DOHH2 (cell line): ENCODE results near the gene AHRR.

ENCODE experiments used
- H3F3A ChIP-seq: fragments of 200-600 bp; sonication (generic), shearing (Covaris generic); 2 replicates; pipeline ENCODE4 v1.6.0; 2016; ENCODE audit warnings: antibody characterized with exemption, mild to moderate bottlenecking; ENCODE audit not compliant: control insufficient read depth, insufficient read depth
- H3K27ac ChIP-seq: fragments of 200-600 bp; sonication (generic); 2 replicates; pipeline ENCODE4 v1.5.1; 2014; ENCODE audit warnings: low read depth, mild to moderate bottlenecking, low read length, moderate library complexity
- H3K27me3 ChIP-seq: fragments of 200-600 bp; sonication (generic); 2 replicates; pipeline ENCODE4 v1.6.1; 2014; ENCODE audit warnings: mild to moderate bottlenecking, low read length, mixed read lengths; ENCODE audit not compliant: control insufficient read depth
- H3K36me3 ChIP-seq: fragments of 200-600 bp; sonication (generic); 2 replicates; pipeline ENCODE4 v1.6.1; 2014; ENCODE audit warnings: mild to moderate bottlenecking, low read length, moderate library complexity, mixed read lengths; ENCODE audit not compliant: control insufficient read depth
- H3K4me1 ChIP-seq: fragments of 200-600 bp; sonication (generic); 2 replicates; pipeline ENCODE4 v1.6.1; 2014; ENCODE audit warnings: mild to moderate bottlenecking, low read length, mixed read lengths; ENCODE audit not compliant: control insufficient read depth
- H3K4me2 ChIP-seq: fragments of 200-600 bp; sonication (generic); 2 replicates; pipeline ENCODE4 v1.6.0; 2014; ENCODE audit warnings: mild to moderate bottlenecking, low read length, moderate library complexity
- H3K4me3 ChIP-seq: fragments of 200-600 bp; sonication (generic); 2 replicates; pipeline ENCODE4 v1.5.1; 2014; ENCODE audit warnings: mild to moderate bottlenecking, low read length, mixed read lengths
- H3K79me2 ChIP-seq: fragments of 200-600 bp; sonication (generic); 2 replicates; pipeline ENCODE4 v1.6.1; 2014; ENCODE audit warnings: mild to moderate bottlenecking, low read length, mixed read lengths; ENCODE audit not compliant: control insufficient read depth
- H3K9me2 ChIP-seq: fragments of 200-600 bp; sonication (generic); replicated peaks from 2 replicates; pipeline ENCODE4 v1.6.1; 2014; ENCODE audit warnings: mild to moderate bottlenecking, low read length, mixed read lengths; ENCODE audit not compliant: control insufficient read depth
- H3K9me3 ChIP-seq: fragments of 200-600 bp; sonication (generic); 2 replicates; pipeline ENCODE4 v1.6.1; 2014; ENCODE audit warnings: antibody characterized with exemption, low read length, mixed read lengths; ENCODE audit not compliant: control insufficient read depth, insufficient read depth
- H4K20me1 ChIP-seq: fragments of 200-600 bp; sonication (generic); 2 replicates; pipeline ENCODE4 v1.6.0; 2014; ENCODE audit warnings: low read depth, mild to moderate bottlenecking, antibody characterized with exemption, low read length, moderate library complexity; ENCODE audit not compliant: control insufficient read depth, insufficient read depth
- EZH2phosphoT487 ChIP-seq: fragments of 200-600 bp; sonication (generic); IDR thresholded peaks from 2 replicates; pipeline ENCODE4 v1.6.1; 2017; ENCODE audit warnings: borderline replicate concordance, mild to moderate bottlenecking, antibody characterized with exemption, low read length, moderate library complexity, mixed read lengths
- TF ChIP-seq, protein P1 (sequence below): fragments of 200-600 bp; sonication (generic); IDR thresholded peaks from one replicate; pipeline ENCODE4 v1.5.1; 2014; ENCODE audit warnings: antibody characterized with exemption, mild to moderate bottlenecking, low read depth, low read length; ENCODE audit not compliant: poor library complexity, severe bottlenecking

Gene AHRR

DNA sequence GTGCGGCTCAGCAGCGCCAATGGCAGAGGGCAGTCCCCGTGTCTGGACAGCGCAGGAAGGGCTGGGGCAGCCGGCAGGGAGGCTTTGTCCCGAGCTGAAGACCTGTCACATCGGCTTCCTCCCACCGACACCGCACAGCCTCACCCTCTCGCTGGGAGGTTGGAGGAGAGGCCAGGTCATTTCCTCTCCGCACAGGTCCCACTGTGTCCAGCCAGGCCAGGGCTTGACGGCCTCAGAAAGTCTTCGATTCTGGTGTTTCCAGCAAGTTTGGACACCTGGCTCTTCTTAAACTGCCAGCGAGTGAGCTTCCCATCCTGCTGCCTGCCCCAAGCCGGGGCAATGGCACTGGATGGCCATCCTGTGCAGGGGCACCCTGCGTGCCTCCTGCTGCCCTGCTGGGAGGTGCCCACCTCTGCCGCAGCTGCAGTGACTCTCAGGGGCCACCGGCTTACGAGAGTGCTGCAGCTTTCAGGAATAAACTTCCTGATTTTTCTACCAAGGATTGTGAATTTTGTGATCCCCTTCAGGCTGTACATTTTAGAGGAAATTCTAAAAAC, 33.9 kb downstream of the AHRR start:
- H3K79me2 ChIP-seq = peaks cover 17% of the 10 kb centered on the region
- no peaks in the 10 kb centered on the region for H3K9me2 ChIP-seq
- no peaks in the 10 kb centered on the region for H3K9me3 ChIP-seq
- peaks cover 49% of the 10 kb centered on the region for H3K36me3 ChIP-seq
- no peaks in the 10 kb centered on the region for H3F3A ChIP-seq
- H3K27ac ChIP-seq = no peak overlapping the region
- no peak overlapping the region for H3K4me2 ChIP-seq
- no peaks in the 10 kb centered on the region for H4K20me1 ChIP-seq
- no peaks in the 10 kb centered on the region for H3K27me3 ChIP-seq
- TF ChIP-seq, protein P1, sequence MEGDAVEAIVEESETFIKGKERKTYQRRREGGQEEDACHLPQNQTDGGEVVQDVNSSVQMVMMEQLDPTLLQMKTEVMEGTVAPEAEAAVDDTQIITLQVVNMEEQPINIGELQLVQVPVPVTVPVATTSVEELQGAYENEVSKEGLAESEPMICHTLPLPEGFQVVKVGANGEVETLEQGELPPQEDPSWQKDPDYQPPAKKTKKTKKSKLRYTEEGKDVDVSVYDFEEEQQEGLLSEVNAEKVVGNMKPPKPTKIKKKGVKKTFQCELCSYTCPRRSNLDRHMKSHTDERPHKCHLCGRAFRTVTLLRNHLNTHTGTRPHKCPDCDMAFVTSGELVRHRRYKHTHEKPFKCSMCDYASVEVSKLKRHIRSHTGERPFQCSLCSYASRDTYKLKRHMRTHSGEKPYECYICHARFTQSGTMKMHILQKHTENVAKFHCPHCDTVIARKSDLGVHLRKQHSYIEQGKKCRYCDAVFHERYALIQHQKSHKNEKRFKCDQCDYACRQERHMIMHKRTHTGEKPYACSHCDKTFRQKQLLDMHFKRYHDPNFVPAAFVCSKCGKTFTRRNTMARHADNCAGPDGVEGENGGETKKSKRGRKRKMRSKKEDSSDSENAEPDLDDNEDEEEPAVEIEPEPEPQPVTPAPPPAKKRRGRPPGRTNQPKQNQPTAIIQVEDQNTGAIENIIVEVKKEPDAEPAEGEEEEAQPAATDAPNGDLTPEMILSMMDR = no peak
- H3K4me1 ChIP-seq = peaks cover 4% of the 10 kb centered on the region
- no peak overlapping the region for H3K4me3 ChIP-seq

DNA sequence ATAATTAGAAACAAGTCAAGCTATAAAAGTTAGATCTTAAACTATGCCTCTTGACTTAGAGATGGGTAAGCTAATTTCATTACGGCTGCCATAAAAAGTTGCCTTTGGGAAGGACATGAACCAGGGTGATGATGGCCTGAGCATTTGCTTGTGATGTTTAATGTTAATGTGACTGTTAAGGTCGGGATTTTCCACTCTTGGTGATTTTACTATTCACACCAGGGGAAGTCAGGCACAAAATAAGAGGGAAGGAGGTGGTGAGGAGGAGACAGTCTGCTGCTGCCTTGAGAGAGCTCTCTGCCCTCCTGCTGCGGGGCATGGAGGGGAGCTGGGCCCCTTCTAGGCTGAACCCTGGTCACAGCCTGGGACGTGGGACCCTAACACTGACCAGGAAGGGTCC, 34.4 kb downstream of the AHRR start:
- TF ChIP-seq EZH2phosphoT487 = no peak
- TF ChIP-seq, protein P1 = no peak
- H3K9me2 ChIP-seq = no peaks in the 10 kb centered on the region

DNA sequence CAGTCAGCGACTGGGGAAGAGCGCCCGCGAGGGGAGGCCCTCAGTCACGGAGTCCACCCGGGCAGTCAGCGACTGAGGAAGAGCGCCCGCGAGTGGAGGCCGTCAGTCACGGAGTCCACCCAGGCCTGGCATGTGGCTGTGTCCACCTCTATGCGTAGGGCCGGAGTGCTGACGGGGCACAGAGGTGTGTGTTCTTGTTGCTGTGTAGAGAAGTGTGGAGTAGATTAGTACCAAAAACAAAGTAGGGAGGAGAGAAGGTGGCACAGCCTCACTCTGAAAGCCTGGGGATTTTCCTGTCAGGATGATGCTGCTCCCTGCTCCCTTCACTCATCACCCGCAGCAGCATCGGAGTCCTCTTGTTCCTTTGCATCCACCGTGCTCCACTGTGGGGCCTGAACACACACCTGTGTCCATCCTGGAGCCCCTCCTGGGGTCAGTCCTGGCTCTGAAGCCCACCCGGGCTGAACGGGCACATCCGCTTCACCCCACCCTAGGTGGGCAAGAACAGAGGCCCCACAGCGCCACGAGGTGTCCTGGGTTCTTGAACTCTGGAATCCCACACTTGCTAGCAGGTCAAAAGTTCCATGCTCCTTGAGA, 37.9 kb downstream of the AHRR start:
- no peaks in the 10 kb centered on the region for H3K79me2 ChIP-seq
- peaks cover 56% of the 10 kb centered on the region for H3K36me3 ChIP-seq
- H3F3A ChIP-seq = peaks cover 4% of the 10 kb centered on the region; the same call in 1 of the 2 replicates
- no peak overlapping the region for H3K27ac ChIP-seq
- no peak overlapping the region for H3K4me3 ChIP-seq
- no peaks in the 10 kb centered on the region for H3K27me3 ChIP-seq
- H3K9me3 ChIP-seq = peaks cover 17% of the 10 kb centered on the region
- TF ChIP-seq, protein P1 = no peak
- no peak for TF ChIP-seq EZH2phosphoT487
- no peak overlapping the region for H3K4me2 ChIP-seq
- H4K20me1 ChIP-seq = no peaks in the 10 kb centered on the region
- H3K4me1 ChIP-seq = no peaks in the 10 kb centered on the region; the same call in 1 of the 2 replicates
- H3K9me2 ChIP-seq = no peaks in the 10 kb centered on the region

More for the DNA sequence above, 34.4 kb downstream of the AHRR start:
- Histone ChIP-seq H3K4me1 (0 out of 2 replicates have a peak, but pooled peaks cover 3% of the 10 kb centered on the region), H3K36me3 (peaks cover 45% of the 10 kb centered on the region), H3K4me3 (no peak overlapping the region), H3K27me3 (no peaks in the 10 kb centered on the region), H3F3A (no peaks in the 10 kb centered on the region), H4K20me1 (no peaks in the 10 kb centered on the region), H3K27ac (no peak overlapping the region), H3K4me2 (no peak overlapping the region), H3K9me3 (no peaks in the 10 kb centered on the region), H3K79me2 (peaks cover 12% of the 10 kb centered on the region)
